HFFc6 (cell line): ENCODE results near the gene IGSF9. TPM values are rescaled to one million over a fixed set of nuclear protein-coding genes. Genes with fewer than 3 reads are reported as not detected.
A peak's percentile ranks its signal among the peaks of the same experiment; 100 is the strongest.

Experiments
- DNase-seq: peaks from one replicate; pipeline ENCODE4 v3.0.0-alpha.2; 2018
- H3K27ac Mint-ChIP-seq: 2 replicates; pipeline ENCODE4 v1.8.0; 2020; ENCODE audit warnings: mild to moderate bottlenecking, mixed read lengths
- H3K27me3 Mint-ChIP-seq: 2 replicates; pipeline ENCODE4 v1.8.0; 2021; ENCODE audit warnings: mild to moderate bottlenecking, moderate library complexity, mixed read lengths; ENCODE audit not compliant: insufficient read depth
- H3K36me3 Mint-ChIP-seq: 2 replicates; pipeline ENCODE4 v1.8.0; 2021; ENCODE audit warnings: low read depth, mixed read lengths
- H3K4me1 Mint-ChIP-seq: 2 replicates; pipeline ENCODE4 v1.8.0; 2020; ENCODE audit warnings: low read depth, mixed read lengths
- H3K4me3 Mint-ChIP-seq: 2 replicates; pipeline ENCODE4 v1.8.0; 2020; ENCODE audit warnings: mild to moderate bottlenecking, moderate library complexity, mixed read lengths
- H3K9me3 Mint-ChIP-seq: 2 replicates; pipeline ENCODE4 v1.8.0; 2020; ENCODE audit warnings: mild to moderate bottlenecking, mixed read lengths
- CTCF ChIP-seq: fragments of 200-600 bp; sonication (generic); IDR thresholded peaks from 2 replicates; pipeline ENCODE4 v1.5.0; 2021; ENCODE audit warnings: antibody characterized with exemption, mild to moderate bottlenecking
- total RNA-seq, 6 experiments: library from RNA; stranded (reverse); fragmentation: NEBNext Ultra II Directional; extraction: Animal tissue kit (Norgen Biotek cat#: 25700); gene quantifications; 2 replicates in 1 of 6; 3 replicates in 5 of 6; pipeline ENCODE4 v1.2.3, GENCODE V29; 2021

Gene IGSF9
- total RNA-seq, 6 experiments from 2014 or later = not detected

DNA sequence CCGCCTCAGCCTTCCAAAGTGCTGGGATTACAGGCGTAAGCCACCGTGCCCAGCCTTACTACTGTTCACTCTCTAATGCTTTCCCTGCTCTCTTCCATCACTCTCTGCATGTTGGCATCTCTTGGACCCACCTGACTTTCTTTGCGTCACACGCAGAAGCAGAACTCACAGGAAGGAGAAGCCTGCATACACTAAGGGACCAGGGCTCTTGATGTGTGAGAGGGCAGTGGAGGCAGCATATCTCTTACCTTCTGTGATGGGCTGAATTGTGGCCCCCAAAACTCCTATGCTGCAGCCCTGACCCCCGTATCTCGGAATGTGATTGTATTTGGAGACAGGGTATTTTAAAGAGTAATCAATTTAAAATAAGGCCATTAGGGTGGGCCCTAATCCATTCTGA is 35.4 kb upstream of the IGSF9 start:
- H3K9me3 Mint-ChIP-seq = no peaks in the 10 kb centered on the region

DNA sequence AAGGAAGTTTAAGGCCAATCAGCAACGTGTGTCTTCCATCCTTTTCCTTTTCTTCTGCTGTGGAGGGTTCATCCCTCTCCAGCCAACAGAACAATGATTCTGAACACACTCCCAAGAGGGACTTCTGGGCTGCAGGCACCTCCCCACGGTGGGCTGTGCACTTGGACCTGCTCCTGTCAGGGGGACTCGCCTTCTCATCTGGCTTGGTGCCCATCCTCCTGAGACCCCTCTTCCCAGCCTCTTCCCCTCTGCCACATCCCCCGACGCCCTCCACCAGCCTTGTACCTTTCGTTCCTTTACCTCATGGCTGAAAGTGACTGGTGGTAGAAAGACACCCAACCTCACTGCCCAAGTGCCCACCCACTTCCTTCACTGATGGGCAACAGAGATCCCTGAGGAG is 34.7 kb upstream of the IGSF9 start:
- Mint-ChIP-seq H3K36me3 (no peaks in the 10 kb centered on the region; the same call in 1 of the 2 replicates), H3K27ac (no peak overlapping the region), H3K27me3 (peaks cover 37% of the 10 kb centered on the region), H3K4me1 (peaks cover 14% of the 10 kb centered on the region; the same call in 1 of the 2 replicates), H3K9me3 (no peaks in the 10 kb centered on the region), H3K4me3 (no peak overlapping the region)
- no peak for TF ChIP-seq CTCF
- no peak for DNase-seq

More for the DNA sequence above, 35.4 kb upstream of the IGSF9 start:
- Mint-ChIP-seq H3K27me3 (peaks cover 41% of the 10 kb centered on the region), H3K36me3 (no peaks in the 10 kb centered on the region; the same call in 1 of the 2 replicates), H3K4me1 (peaks cover 14% of the 10 kb centered on the region; the same call in 1 of the 2 replicates), H3K4me3 (no peak overlapping the region), H3K27ac (no peak overlapping the region)
- DNase-seq = no peak
- TF ChIP-seq CTCF = no peak

- no peak for TF ChIP-seq CTCF
- Mint-ChIP-seq H3K9me3 (no peaks in the 10 kb centered on the region), H3K27ac (no peak overlapping the region), H3K36me3 (no peaks in the 10 kb centered on the region; the same call in 1 of the 2 replicates), H3K4me1 (peaks cover 14% of the 10 kb centered on the region; the same call in 1 of the 2 replicates), H3K27me3 (peaks cover 33% of the 10 kb centered on the region), H3K4me3 (no peak overlapping the region)
- DNase-seq = no peak
Measured at GRCh38 chr1:159979257-159979656, 33.8 kb upstream of the IGSF9 start.

DNA sequence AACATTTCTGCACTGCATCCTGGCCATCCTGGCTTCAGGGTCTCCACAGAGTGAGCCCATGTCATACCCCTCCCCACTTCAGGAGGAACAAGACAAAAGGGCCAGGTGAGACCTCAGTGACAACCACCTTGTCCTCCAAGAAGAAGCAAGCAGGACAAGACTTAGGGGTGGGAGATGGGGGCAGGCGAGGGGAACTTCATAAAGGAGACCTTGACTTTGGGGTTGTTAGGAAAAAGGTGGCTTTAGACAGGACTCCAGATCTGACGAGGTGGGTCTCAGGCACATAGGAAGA is 32.6 kb upstream of the IGSF9 start:
- no peak for TF ChIP-seq CTCF
- no peak overlapping the region for H3K27ac Mint-ChIP-seq
- peaks cover 28% of the 10 kb centered on the region for H3K27me3 Mint-ChIP-seq
- no peaks in the 10 kb centered on the region for H3K9me3 Mint-ChIP-seq
- no peak overlapping the region for H3K4me3 Mint-ChIP-seq
- DNase-seq = no peak
- H3K36me3 Mint-ChIP-seq = no peaks in the 10 kb centered on the region; the same call in 1 of the 2 replicates
- H3K4me1 Mint-ChIP-seq = peaks cover 14% of the 10 kb centered on the region; the same call in 1 of the 2 replicates

DNA sequence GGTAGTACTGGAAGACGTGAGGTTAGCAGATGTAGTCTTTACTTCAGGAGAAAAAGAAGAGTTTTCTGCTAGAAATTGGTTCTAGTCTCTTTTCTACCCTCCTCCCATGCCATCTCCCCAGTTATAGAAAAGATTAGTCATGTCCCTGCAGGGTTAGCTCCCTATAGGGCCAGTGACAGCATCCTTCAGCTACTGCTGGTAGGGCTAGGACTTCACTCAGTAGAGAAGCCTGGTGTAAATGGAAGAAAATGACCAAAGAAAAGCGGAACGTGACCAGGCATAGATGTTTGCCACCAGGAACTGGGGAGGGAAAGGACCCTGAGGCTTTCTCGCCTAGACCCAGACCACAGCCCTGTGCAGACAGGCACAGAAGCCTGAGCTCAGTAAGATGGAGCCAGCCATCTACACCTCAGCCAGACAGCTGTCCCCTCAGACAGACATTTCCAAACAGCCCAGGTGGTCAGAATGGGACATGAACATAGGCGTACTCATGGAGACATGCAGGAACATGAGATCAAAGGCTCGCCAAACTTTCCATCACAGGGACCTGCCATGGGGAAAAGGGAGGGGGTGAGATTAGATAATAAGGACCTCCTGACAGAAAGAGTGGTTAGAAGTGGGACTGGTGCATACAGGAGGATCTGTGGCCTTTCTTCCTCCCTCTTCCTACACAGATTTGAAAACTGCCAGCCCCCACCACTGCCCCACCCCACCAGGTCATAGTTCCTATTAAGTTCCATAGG is 32.1 kb upstream of the IGSF9 start:
- Mint-ChIP-seq H3K9me3 (no peaks in the 10 kb centered on the region), H3K36me3 (no peaks in the 10 kb centered on the region; the same call in 1 of the 2 replicates), H3K4me1 (peaks cover 14% of the 10 kb centered on the region; the same call in 1 of the 2 replicates), H3K4me3 (no peak overlapping the region), H3K27ac (no peak overlapping the region), H3K27me3 (peaks cover 28% of the 10 kb centered on the region)
- no peak for TF ChIP-seq CTCF
- peak; percentile 10 for DNase-seq
